Measurements from ENCODE around the gene RTN4. TPM values are rescaled to one million over a fixed set of nuclear protein-coding genes. Genes with fewer than 3 reads are reported as not detected.
A peak's percentile ranks its signal among the peaks of the same experiment; 100 is the strongest.

The RTN4 gene
- total and polyA plus RNA-seq, 7 donors = 168 to 542 (median 289) TPM

GRCh38 chr2:54966837-54967236 lies 83.4 kb downstream of the RTN4 start:
- no peak for TF ChIP-seq CTCF (IDR thresholded peaks at IDR 0.05)
- DNase-seq = no peak
- Histone ChIP-seq H3K27me3 (ENCODE audit: insufficient read depth in 3 of 3, low read length in 2 of 3) (no peaks in the 10 kb centered on the region), H3K36me3 (ENCODE audit: insufficient read depth in 1 of 2, low read depth in 1 of 2) (peaks cover 0 to 15% of the 10 kb centered on the region in 2 donors), H3K4me3 (no peak overlapping the region), H3K9me3 (no peaks in the 10 kb centered on the region), H3K27ac (peak overlapping the region; percentile 95), H3K4me1 (peaks cover 53% of the 10 kb centered on the region)
- intact Hi-C loops (cut with DNase I) = no loop called here
- WGBS, 3 donors = 88 to 95% (median 91%) methylated on average over 3 of the region's 3 CpGs
- ATAC-seq = no peak

- intact Hi-C loops (cut with DNase I) = no loop called here
- H3K27ac ChIP-seq = peak overlapping the region; percentile 95
- TF ChIP-seq CTCF (IDR thresholded peaks at IDR 0.05) = no peak
These were observed 84.0 kb downstream of the RTN4 start for GRCh38 chr2:54966165-54966832.

GRCh38 chr2:54965425-54965824 lies 84.8 kb downstream of the RTN4 start:
- peaks cover 38% of the 10 kb centered on the region for H3K4me1 ChIP-seq
- peaks cover 0 to 2% of the 10 kb centered on the region in 2 donors for H3K36me3 ChIP-seq (ENCODE audit: insufficient read depth in 1 of 2, low read depth in 1 of 2)
- no peaks in the 10 kb centered on the region for H3K9me3 ChIP-seq
- ATAC-seq (no peak), DNase-seq (no peak)
- intact Hi-C loops (cut with DNase I) = no loop called here
- 87 to 92% (median 92%) methylated on average over 6 of the region's 6 CpGs for WGBS, 3 donors
- TF ChIP-seq CTCF (IDR thresholded peaks at IDR 0.05) = no peak
- H3K4me3 ChIP-seq = no peak overlapping the region
- H3K27me3 ChIP-seq (ENCODE audit: insufficient read depth in 3 of 3, low read length in 2 of 3) = no peaks in the 10 kb centered on the region
- peak overlapping the region; percentile 95 for H3K27ac ChIP-seq

More at GRCh38 chr2:54966165-54966832, 84.0 kb downstream of the RTN4 start:
- no peak for DNase-seq
- peaks cover 0 to 11% of the 10 kb centered on the region in 2 donors for H3K36me3 ChIP-seq (ENCODE audit: insufficient read depth in 1 of 2, low read depth in 1 of 2)
- no peak overlapping the region for H3K4me3 ChIP-seq
- no peaks in the 10 kb centered on the region for H3K27me3 ChIP-seq (ENCODE audit: insufficient read depth in 3 of 3, low read length in 2 of 3)
- no peaks in the 10 kb centered on the region for H3K9me3 ChIP-seq
- WGBS, 3 donors = 72 to 81% (median 74%) methylated on average over 8 of the region's 8 CpGs
- H3K4me1 ChIP-seq = peaks cover 47% of the 10 kb centered on the region
- peak in 3 of 4 donors; percentile 31 to 60 (median 44) for ATAC-seq

- WGBS, 3 donors = 44 to 69% (median 63%) methylated on average over 4 of the region's 4 CpGs
- Histone ChIP-seq H3K4me1 (peaks cover 34% of the 10 kb centered on the region), H3K9me3 (no peaks in the 10 kb centered on the region), H3K36me3 (ENCODE audit: insufficient read depth in 1 of 2, low read depth in 1 of 2) (no peaks in the 10 kb centered on the region), H3K27me3 (ENCODE audit: insufficient read depth in 3 of 3, low read length in 2 of 3) (no peaks in the 10 kb centered on the region), H3K27ac (no peak overlapping the region), H3K4me3 (no peak overlapping the region)
- ATAC-seq (no peak), DNase-seq (no peak)
- TF ChIP-seq CTCF (IDR thresholded peaks at IDR 0.05) = no peak
- intact Hi-C loops (cut with DNase I) = no loop called here
These were observed 85.4 kb downstream of the RTN4 start for GRCh38 chr2:54964816-54965215.

- no peaks in the 10 kb centered on the region for H3K36me3 ChIP-seq (ENCODE audit: insufficient read depth in 1 of 2, low read depth in 1 of 2)
- intact Hi-C loops (cut with DNase I) = no loop called here
- no peak overlapping the region for H3K4me3 ChIP-seq
- peak overlapping the region; percentile 39 for H3K27ac ChIP-seq
- peaks cover 29% of the 10 kb centered on the region for H3K4me1 ChIP-seq
- ATAC-seq = no peak
- H3K9me3 ChIP-seq = no peaks in the 10 kb centered on the region
- DNase-seq = no peak
- WGBS, 3 donors = 84 to 95% (median 93%) methylated on average over 8 of the region's 8 CpGs
- TF ChIP-seq CTCF (IDR thresholded peaks at IDR 0.05) = no peak
- no peaks in the 10 kb centered on the region for H3K27me3 ChIP-seq (ENCODE audit: insufficient read depth in 3 of 3, low read length in 2 of 3)
These were observed 86.0 kb downstream of the RTN4 start for GRCh38 chr2:54964271-54964670.
